Hepatocyte (in vitro differentiated cells): ENCODE data around the gene P2RY14. TPM values are rescaled to one million over a fixed set of nuclear protein-coding genes. Genes with fewer than 3 reads are reported as not detected.
A peak's percentile ranks its signal among the peaks of the same experiment; 100 is the strongest.

ENCODE experiments used
- DNase-seq: peaks from one replicate; pipeline ENCODE4 v3.0.0-alpha.2; 2016; ENCODE audit warnings: low spot score
- H2AFZ ChIP-seq: fragments of 200-600 bp; sonication (generic); 2 replicates; pipeline ENCODE4 v1.6.0; 2016; ENCODE audit warnings: antibody characterized with exemption, mild to moderate bottlenecking
- H3K27ac ChIP-seq: fragments of 200-600 bp; sonication (generic); 2 replicates; pipeline ENCODE4 v1.5.1; 2016; ENCODE audit warnings: mild to moderate bottlenecking
- H3K27me3 ChIP-seq: fragments of 200-600 bp; sonication (generic); 2 replicates; pipeline ENCODE4 v1.6.1; 2016
- H3K36me3 ChIP-seq: fragments of 200-600 bp; sonication (generic); replicated peaks from 2 replicates; pipeline ENCODE4 v1.5.1; 2016; ENCODE audit warnings: low read depth; ENCODE audit not compliant: insufficient read depth
- H3K4me1 ChIP-seq: fragments of 200-600 bp; sonication (generic); 2 replicates; pipeline ENCODE4 v1.5.1; 2016; ENCODE audit warnings: mild to moderate bottlenecking, moderate library complexity; ENCODE audit not compliant: insufficient read depth
- H3K4me2 ChIP-seq: fragments of 200-600 bp; sonication (generic); 2 replicates; pipeline ENCODE4 v1.6.0; 2016
- H3K4me3 ChIP-seq: fragments of 200-600 bp; sonication (generic); 2 replicates; pipeline ENCODE4 v1.5.1; 2016; ENCODE audit warnings: mild to moderate bottlenecking
- H3K79me2 ChIP-seq: fragments of 200-600 bp; sonication (generic); 2 replicates; pipeline ENCODE4 v1.6.0; 2017; ENCODE audit warnings: mild to moderate bottlenecking
- H3K9me2 ChIP-seq: fragments of 200-600 bp; sonication (generic); replicated peaks from 2 replicates; pipeline ENCODE4 v1.6.0; 2017; ENCODE audit warnings: mild to moderate bottlenecking; ENCODE audit not compliant: insufficient read depth
- H3K9me3 ChIP-seq: fragments of 200-600 bp; sonication (generic); 2 replicates; pipeline ENCODE4 v1.5.1; 2016; ENCODE audit warnings: low read depth, mild to moderate bottlenecking
- H4K20me1 ChIP-seq: fragments of 200-600 bp; sonication (generic); 2 replicates; pipeline ENCODE4 v1.6.0; 2016; ENCODE audit warnings: mild to moderate bottlenecking; ENCODE audit not compliant: insufficient read depth, poor library complexity, severe bottlenecking
- CTCF ChIP-seq: fragments of 200-600 bp; sonication (generic); IDR thresholded peaks from 2 replicates; pipeline ENCODE4 v1.5.1; 2016; ENCODE audit warnings: antibody characterized with exemption, mild to moderate bottlenecking; ENCODE audit not compliant: poor library complexity
- EZH2 ChIP-seq: fragments of 200-600 bp; sonication (generic); IDR thresholded peaks from 2 replicates; pipeline ENCODE4 v1.6.1; 2016; ENCODE audit warnings: antibody characterized with exemption, mild to moderate bottlenecking, borderline replicate concordance
- EZH2phosphoT487 ChIP-seq: fragments of 200-600 bp; sonication (generic); IDR thresholded peaks from one replicate; pipeline ENCODE4 v1.6.1; 2018; ENCODE audit warnings: antibody characterized with exemption, mild to moderate bottlenecking, low read depth, moderate library complexity; ENCODE audit not compliant: unreplicated experiment, severe bottlenecking
- WGBS: methylation state at CpG from one replicate; pipeline ENCODE4 v1.1.6; 2016; ENCODE audit warnings: low lambda C conversion rate; ENCODE audit errors: missing lambda C conversion rate; 5-methylcytosine and 5-hydroxymethylcytosine counted together
- polyA plus RNA-seq: library from polyadenylated mRNA; unstranded; fragments of >200 nt; fragmentation: Nextera tagmentation; extraction: Ambion mirVana; gene quantifications from 2 replicates; pipeline ENCODE4 v1.2.1, GENCODE V29; 2016
- total RNA-seq: library from RNA; depleted of rRNA; stranded (reverse); fragments of >200 nt; gene quantifications from 2 replicates; pipeline ENCODE4 v1.2.3, GENCODE V29; 2014

Gene P2RY14
- total and polyA plus RNA-seq, 2 experiments from 2014 or later, result 0.11 TPM; not detected in 1

DNA sequence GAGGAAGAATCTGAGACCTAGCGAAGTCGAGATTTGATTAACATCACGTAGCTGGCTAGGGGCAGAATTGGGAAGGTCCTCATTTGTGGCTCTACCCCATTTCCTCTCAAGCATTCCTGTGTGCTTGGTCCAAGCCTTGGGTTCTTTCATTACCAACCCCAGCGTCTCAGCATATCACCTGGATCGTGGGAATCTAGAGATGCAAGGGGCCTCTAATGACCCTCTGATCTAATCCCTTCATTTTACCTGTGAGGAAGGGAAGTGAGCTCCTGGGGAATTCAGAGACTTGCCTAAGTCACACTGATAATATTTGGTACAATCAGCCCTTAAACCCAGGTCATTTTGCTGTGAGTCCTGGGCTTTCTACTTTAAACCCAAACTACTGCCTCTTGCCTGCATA, 36.3 kb upstream of the P2RY14 start:
- no peaks in the 10 kb centered on the region for H3K27me3 ChIP-seq
- 88% methylated on average over 5 of the region's 5 CpGs for WGBS
- no peak overlapping the region for H3K4me3 ChIP-seq
- no peaks in the 10 kb centered on the region for H3K9me3 ChIP-seq
- no peak for DNase-seq
- H4K20me1 ChIP-seq, result no peaks in the 10 kb centered on the region
- no peaks in the 10 kb centered on the region for H3K36me3 ChIP-seq
- no peaks in the 10 kb centered on the region for H3K4me1 ChIP-seq
- no peaks in the 10 kb centered on the region for H3K9me2 ChIP-seq
- no peak overlapping the region for H2AFZ ChIP-seq
- peak overlapping the region; percentile 27 for H3K4me2 ChIP-seq
- no peak for TF ChIP-seq EZH2
- no peak for TF ChIP-seq EZH2phosphoT487
- TF ChIP-seq CTCF, result no peak
- H3K27ac ChIP-seq, result peak overlapping the region; percentile 73
- no peaks in the 10 kb centered on the region for H3K79me2 ChIP-seq

DNA sequence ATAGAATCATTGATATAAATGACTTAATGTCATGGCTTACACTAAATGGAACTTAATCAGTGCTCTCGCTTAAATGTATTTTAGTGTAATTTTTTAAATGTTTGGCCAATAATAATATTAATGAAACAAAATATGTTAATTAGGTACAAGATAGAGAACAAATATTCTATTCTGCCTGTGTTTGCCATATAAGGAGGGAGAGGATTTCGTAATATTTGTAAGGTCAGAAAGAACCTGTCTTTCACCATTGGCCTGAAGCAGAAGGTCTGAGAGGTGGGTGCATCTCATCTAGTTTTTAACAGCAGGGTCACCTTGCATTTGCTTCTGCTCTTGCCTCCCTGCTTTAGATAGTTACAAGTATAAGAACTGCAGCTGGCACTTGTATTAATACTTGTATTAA, 35.8 kb upstream of the P2RY14 start:
- WGBS, result 100% methylated on average over 2 of the region's 2 CpGs
- Histone ChIP-seq H3K36me3 (no peaks in the 10 kb centered on the region), H3K27ac (no peak overlapping the region), H3K27me3 (no peaks in the 10 kb centered on the region), H3K4me1 (no peaks in the 10 kb centered on the region), H3K9me2 (no peaks in the 10 kb centered on the region), H3K79me2 (no peaks in the 10 kb centered on the region), H3K9me3 (no peaks in the 10 kb centered on the region), H2AFZ (no peak overlapping the region), H4K20me1 (no peaks in the 10 kb centered on the region), H3K4me2 (no peak overlapping the region), H3K4me3 (no peak overlapping the region)
- no peak for DNase-seq
- TF ChIP-seq EZH2phosphoT487 (no peak), EZH2 (no peak)

GRCh38 chr3:151312972-151313371, 34.6 kb upstream of the P2RY14 start:
- H3K27ac ChIP-seq, result no peak overlapping the region
- no peaks in the 10 kb centered on the region for H3K27me3 ChIP-seq
- no peak overlapping the region for H2AFZ ChIP-seq
- no peaks in the 10 kb centered on the region for H3K9me2 ChIP-seq
- H3K4me2 ChIP-seq, result no peak overlapping the region
- WGBS, result 78% methylated on average over 3 of the region's 3 CpGs
- H3K9me3 ChIP-seq, result no peaks in the 10 kb centered on the region
- TF ChIP-seq EZH2phosphoT487, result no peak
- no peak for TF ChIP-seq EZH2
- no peak for TF ChIP-seq CTCF
- H3K36me3 ChIP-seq, result no peaks in the 10 kb centered on the region
- H3K4me3 ChIP-seq, result no peak overlapping the region
- no peaks in the 10 kb centered on the region for H3K79me2 ChIP-seq
- no peaks in the 10 kb centered on the region for H4K20me1 ChIP-seq
- no peaks in the 10 kb centered on the region for H3K4me1 ChIP-seq
- DNase-seq, result no peak

DNA sequence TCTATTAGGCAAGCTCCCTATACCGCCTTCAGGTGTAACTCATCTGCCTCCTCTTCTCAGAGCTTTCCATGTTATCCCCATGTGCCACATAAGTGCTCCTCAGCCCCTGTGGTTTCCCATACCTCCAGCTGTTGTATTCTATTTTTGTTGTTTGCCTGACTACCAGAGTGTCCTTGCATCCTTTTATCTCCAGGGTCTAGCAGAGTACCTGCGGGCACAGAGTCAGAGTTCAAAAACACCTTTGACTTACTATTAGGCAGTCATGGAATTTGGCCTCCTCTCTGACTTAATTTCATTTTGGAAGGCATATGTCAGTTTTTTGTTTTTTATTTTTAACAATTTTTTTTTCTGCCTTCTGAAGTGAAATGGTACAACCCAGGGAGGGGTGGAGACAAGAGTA, 31.2 kb upstream of the P2RY14 start:
- Histone ChIP-seq H3K27ac (no peak overlapping the region), H3K9me2 (no peaks in the 10 kb centered on the region), H3K4me2 (no peak overlapping the region), H3K4me3 (no peak overlapping the region), H2AFZ (no peak overlapping the region), H3K79me2 (no peaks in the 10 kb centered on the region), H3K9me3 (no peaks in the 10 kb centered on the region), H4K20me1 (no peaks in the 10 kb centered on the region), H3K4me1 (peaks cover 11% of the 10 kb centered on the region), H3K36me3 (no peaks in the 10 kb centered on the region), H3K27me3 (no peaks in the 10 kb centered on the region)
- TF ChIP-seq EZH2, result no peak
- TF ChIP-seq CTCF, result no peak
- TF ChIP-seq EZH2phosphoT487, result no peak
- 94% methylated on average over 2 of the region's 2 CpGs for WGBS
- DNase-seq, result no peak
